HG02678 (cell line): ENCODE results near the gene BRD7.

Source experiments
- ATAC-seq: cut with Tn5 transposase; IDR thresholded peaks from one replicate; pipeline ENCODE4 v1.9.1; 2021; ENCODE audit warnings: mild to moderate bottlenecking, moderate library complexity; ENCODE audit not compliant: unreplicated experiment

BRD7 gene

DNA sequence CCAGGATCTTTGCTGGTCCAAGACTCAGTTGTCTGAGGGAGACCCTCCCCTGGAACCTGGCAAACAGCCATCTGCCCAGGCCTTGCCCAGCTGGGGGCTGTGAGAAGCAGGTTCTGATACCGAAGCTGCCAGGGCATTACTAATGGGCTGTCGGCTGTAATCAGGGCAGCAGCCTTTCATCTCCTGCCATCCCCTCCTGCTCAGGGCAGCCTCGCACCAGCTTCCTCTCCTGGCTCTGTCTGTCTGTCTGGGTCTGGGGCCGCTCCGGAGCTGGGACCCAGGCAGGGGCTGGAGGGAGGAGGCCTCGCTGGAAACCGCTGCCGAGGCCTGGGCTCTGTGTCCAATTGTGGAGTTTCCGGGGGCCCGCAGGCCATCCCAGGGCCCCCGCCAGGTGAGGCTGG is 21.6 kb upstream of the BRD7 start:
- no peak for ATAC-seq

GRCh38 chr16:50389900-50390299 is 21.1 kb upstream of the BRD7 start:
- no peak for ATAC-seq

DNA sequence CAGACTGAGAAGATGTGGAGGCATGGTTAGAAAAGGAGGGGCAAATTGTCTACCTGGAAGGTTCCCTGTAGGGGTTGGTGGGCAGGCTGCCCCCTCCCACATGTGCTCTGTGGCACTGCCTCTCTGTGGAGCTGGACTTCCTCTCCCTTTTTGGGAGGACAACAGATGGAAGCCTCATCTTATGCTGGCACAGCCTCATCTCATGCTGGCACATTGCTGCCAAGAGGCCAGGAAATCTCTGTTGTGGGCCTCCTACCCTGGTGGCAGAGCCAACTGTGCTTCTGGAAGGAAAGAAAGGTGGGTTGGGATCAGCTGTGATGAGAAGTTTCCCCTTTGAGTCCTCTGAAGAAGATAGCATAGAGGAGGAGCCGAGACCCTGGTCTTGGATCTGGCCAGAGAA is 19.7 kb upstream of the BRD7 start:
- ATAC-seq: no peak

GRCh38 chr16:50386774-50387173 is 18.0 kb upstream of the BRD7 start:
- ATAC-seq: no peak

- ATAC-seq: no peak
These were observed 17.4 kb upstream of the BRD7 start for GRCh38 chr16:50386139-50386538.

- no peak for ATAC-seq
These were observed 15.8 kb upstream of the BRD7 start for GRCh38 chr16:50384500-50385135.

DNA sequence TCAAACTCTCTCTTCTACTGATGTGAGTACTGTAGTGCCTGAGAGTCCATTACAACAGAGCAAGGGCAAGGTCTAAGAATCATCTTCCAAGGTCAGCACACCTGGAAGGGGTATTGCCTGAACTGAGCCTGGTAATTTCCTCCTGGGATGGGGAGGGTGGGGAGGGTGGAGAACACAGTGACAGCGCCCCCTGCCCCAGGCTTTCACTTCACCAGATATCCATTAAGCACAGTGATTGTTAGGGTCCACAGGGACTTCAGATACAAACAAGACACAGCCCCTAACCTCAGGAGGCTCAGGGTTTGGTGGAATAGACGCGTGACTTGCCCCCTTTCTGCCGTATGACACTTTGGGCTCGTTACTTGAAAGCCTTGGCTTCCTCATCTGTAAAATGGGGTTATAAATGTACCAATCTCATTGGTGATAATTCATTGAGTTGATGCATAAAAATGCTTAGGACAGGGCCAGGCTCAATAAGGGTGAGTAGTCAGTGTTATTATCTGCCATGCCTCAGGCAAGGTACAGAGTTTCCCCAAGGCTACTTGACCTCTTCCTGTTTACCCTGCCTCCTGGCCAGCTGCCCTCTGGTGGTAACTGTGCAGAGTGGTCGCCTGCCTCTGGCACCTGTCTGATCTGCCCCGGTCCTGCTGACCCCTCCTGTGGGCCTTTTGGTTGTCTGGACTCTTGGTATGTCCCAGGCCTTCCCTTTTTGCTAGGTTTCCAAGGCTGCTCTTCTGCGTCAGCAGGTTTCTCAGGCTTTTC is 13.1 kb upstream of the BRD7 start:
- no peak for ATAC-seq

GRCh38 chr16:50378417-50378816 is 9.6 kb upstream of the BRD7 start:
- no peak for ATAC-seq

DNA sequence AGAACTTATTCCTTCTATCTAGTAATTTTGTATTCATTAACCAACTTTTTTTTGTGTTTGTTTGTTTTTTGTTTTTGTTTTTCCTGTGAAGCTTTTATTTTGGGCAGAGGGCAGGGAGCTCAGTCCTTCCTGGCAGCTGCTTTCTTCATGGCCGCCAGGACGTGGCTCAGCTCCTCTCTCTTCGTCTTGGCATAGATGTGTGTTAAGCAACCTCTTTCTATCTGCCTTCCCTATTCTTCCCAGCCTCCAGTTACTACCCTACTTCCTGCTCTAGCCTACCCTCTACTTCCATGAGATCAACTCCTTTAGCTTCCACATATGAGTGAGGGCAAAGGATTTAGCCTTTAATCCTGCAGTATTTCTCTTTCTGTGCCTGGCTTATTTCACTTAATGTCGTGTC is 8.2 kb upstream of the BRD7 start:
- no peak for ATAC-seq

DNA sequence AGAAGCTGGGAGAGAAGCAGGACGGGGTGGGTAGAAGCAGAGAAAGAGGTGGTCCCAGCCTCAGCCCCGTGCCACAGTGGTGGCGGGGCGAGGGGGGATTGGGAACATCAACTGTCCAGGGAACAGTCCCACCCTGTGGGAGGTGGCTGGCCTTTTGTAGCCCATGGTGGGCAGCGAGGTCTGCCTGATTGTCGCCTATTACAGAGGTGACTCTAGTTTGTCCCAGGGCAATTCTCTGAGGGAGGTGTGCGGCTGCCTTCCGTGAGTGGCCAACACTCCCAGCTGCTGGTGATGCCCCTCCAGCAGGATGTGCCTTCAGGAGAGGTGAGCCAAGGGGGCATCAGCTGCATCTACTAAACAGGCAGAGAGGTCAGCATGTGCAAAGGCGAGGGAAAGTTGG is 5.0 kb upstream of the BRD7 start:
- ATAC-seq: no peak

DNA sequence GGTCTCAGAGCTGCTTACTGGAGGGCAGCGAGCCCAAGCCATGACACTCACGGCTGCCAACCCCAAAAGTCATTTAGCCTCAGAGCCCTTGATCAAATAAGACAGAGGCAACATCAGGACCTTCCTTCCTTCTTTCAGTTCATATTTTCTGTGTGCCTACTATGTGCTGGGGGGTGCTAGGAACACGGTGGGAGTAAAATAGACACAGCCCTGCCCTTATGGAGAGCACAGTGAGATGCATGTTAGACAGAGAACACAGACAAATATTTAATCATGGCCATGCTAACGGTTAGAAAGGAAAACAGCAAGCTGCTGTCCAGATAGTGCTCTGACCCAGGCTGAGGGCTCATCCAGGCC is 4.5 kb upstream of the BRD7 start:
- ATAC-seq: no peak

GRCh38 chr16:50372611-50373344 is 4.0 kb upstream of the BRD7 start:
- ATAC-seq: no peak

DNA sequence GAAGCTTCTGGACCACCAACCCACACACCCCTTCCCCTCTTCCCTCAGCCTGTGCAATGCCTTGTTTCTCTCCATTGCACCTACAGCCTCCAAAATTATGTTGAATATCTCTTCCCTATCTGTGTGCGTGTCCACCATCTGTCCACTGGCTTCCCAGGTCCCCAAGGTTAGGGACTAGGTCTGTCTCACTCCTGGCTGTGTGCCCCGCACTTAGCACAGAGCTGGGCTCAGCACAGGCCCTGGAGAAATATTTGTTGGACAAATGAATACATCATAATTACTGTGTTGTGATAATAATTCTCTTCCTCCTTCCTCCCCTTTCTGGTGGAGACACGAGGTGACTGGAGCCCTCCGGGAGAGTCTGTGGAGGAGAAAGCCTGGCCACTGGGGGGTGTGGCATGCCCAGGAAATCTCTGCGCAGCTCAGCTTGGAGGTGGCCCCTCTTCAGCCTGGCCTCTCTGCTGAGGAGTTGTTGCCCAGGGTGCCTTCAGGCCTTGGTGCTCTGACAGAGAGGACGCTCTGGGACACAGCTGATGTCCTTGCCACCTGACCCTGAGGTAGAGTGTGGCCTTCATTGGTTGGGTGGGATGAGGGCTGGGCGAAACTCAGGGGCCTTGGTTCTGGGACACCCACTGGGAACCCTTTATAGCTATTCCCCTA is 3.3 kb upstream of the BRD7 start:
- ATAC-seq: no peak

DNA sequence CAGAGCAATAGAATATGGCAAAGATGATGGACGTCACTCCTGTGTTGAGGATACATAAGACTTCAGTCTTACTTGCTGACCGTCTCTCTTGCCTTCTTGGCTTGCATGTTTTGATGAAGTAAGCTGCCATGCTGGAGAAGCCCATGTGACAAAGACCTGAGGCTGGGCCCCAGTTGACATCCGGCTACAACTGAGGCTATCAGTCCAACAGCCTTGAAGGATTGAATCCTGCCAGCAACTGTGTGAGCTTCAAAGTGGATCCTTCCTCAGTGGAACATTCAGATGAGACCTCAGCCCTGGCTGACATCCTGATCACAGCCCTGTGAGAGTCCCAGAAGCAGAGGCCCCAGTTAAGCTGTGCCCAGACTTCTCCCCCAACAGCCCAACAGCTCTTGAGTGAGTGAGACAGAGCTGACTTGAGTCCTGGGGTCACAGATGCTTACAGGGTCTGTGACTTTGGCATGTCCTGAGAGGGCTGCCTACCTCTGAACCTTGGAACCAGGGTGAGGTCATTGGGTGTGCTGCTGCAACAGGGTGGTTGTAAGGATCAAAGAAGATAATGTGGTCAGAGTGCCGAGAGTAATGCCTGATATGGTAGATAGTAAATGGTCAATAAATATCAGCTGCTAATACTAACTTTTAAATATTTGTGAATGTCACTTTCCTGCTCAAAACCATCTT is 2.4 kb upstream of the BRD7 start:
- no peak for ATAC-seq

DNA sequence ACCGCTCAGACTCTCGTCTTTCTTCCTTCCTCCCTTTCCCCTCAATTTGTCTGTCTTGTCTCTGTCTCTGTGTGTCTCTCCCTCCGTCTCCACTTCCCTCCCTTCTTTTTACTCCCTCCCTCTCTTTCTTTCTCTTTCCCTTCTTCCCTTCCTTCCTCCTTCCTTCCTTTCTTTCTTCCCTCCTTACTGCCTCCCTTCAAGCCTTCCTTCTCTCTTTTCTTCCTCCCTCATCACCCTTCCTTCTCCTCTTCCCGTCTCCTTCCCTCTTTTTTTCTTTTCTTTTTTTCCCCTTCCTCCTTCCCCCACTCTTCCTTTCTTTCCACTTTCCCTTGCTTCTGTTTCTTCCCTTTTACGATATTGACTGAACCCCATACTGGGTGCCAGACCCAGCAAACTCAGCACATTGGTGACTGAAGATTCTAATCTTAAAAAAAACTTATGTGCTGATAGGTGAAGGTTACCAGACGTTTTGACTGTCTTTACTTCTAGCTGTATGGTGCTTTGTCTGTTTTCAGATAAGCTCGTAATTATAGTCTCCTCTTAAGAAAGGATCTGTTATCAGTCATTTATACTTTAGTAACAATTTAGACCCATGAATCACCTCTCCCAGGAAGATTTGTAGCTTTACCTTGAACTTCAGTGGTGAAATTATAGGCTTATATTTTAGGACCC is 481 bp upstream of the BRD7 start:
- peak; percentile 4 for ATAC-seq

DNA sequence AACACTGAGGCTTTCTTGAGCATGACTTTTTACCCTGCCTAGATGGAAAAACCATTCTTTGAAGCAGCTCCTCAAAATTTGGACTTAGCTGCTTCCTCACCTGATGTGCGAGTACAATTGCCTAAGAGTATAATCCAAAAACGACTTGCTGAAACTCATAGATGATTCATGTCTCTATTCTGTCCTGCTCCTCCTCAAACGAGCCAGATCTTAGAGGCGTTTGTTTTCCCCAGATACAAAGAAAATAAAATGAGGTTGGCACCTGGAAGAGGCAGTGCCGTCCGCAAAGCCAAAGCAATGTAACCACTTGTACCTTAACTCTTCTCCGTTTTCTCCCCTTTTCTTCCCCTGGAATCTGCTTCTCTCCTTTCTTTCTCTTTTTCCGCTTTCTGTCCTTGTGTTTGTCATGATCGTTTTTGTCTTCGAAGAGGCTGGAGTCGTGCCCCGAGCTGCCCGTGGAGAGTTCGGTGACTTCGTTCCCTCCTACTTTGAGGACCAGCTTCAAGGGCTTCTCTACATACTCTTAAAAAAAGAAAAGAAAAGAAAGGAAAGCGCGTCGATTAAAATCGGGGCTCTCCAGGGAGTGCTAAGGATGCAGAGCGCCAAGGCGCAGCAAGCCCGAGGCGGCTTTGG is 895 bp downstream of the BRD7 start:
- ATAC-seq: no peak

DNA sequence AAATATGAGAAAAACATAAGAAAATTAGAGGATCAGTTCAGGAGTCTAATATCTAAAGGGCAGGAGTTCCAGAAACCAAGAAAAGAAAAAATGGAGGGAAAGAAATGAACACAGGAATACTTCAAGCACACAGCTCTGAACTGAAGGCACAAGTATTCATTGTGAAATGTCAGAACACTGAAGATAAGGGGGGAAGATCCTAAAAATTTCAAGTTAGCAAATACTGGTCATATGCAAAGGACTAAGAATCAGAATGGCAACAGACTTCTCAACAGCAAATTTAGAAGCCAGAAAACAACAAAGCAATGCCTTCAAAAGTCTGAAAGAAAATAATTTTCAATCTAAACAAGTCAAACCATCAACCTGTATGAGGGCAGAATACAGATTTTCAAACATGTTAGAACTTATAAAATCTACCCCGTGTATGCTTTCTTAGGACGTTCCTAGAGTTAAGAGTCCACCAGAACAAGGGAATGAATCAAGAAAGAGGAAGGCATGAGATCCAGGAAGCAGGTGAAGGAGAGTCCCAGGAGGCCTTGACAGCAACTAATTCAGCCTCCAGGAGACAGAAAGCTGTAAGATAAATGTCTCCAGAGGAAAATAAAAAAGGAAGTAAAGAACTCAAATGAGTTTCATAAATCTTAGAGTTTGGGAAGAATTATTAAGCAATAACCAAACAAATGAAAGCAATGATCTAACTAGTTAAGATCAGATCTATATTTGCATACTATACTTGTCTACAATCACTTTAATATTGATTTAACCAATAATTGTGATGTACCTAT is 2.8 kb downstream of the BRD7 start:
- no peak for ATAC-seq

DNA sequence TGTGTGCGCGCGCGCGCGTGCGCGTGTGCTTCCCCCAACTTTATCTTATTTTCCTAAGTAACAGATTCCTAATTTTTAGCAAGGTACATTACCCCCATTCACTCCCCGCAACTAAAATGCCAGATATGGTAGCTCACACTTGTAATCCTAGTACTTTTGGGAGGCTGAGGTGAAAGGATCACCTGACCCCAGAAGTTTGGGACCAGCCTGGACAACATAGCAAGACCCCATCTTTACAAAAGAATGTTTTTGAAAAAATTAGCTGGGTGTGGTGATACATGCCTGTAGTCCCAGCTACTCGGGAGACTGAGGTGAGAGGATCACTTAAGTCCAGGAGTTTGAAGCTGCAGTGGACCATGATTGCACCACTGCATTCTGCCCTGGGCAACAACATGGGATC is 5.1 kb downstream of the BRD7 start:
- no peak for ATAC-seq

- no peak for ATAC-seq
These were observed 8.0 kb downstream of the BRD7 start for GRCh38 chr16:50360779-50361178.
